Stimulated activated CD8-positive, alpha-beta memory T cell treated with anti-CD3 and anti-CD28 coated beads, Interleukin-12 subunit alpha, Interleukin-12 subunit beta, amount 100 ng/mL, for 24 hours (primary cell): ENCODE measurements around the gene ARHGAP8.
"Not testable (repeated sequence)": the region's sequence is repeated elsewhere in the genome, so short reads cannot be mapped to it uniquely, and the experiment has no call there.

Source experiments
- DNase-seq: peaks from one replicate; pipeline ENCODE4 v3.0.0-alpha.2; 2020; ENCODE audit errors: extremely low read depth

ARHGAP8 gene

DNA sequence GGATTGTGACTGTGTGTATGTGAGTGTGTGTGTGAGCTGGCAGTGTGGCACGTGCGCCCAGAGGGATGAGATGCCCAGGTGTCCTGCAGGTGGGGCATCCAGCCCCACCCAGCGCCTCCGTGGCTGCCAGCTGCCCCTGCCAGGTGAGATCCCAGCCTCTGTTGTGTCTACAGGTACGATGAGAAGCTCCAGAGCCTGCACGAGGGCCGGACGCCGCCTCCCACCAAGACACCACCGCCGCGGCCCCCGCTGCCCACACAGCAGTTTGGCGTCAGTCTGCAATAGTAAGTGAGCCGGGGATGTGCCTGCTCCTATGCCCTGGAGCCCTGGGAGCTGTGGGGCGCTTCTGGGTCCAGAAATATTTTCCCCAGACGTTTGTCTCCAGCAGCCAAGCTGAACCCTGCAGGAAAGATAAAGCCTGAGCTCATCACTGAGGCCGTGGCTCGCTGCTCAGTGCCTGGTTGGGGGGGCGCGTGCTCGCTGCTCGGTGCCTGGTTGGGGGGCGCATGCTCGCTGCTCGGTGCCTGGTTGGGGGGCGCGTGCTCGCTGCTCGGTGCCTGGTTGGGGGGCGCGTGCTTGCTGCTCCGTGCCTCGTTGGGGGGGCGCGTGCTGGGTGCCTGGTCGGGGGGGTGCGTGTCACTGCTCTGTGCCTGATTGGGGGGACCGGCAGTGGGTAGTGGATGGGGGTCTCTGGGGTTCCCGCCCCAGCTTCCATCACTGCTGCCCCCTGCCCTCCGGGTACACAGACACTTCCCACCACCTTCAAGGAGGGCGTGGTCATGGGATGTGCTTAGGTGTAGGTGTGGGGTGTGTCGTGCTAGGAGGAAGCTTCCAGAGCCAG, 73.2 kb downstream of the ARHGAP8 start:
- DNase-seq, result no peak

- DNase-seq, result no peak
These were observed 75.4 kb downstream of the ARHGAP8 start for GRCh38 chr22:44827666-44828190.

DNA sequence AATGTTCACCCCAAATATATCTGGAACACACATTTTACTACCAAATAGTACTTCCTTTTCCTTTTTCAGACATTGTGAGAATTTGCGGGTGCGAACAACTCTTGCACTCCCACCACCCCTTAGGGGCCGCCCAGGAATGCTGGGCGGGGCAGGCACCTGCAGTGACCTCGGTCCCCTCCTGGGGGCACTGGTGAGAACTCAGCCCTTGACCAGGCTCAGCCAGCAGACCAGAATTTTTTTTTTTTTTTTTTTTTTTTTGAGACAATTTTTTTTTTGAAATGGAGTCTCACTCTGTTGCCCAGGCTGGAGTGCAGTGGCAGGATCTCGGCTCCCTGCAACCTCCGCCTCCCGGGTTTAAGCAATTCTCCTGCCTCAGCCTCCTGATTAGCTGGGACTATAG, 75.8 kb downstream of the ARHGAP8 start:
- DNase-seq, result no peak

- no peak for DNase-seq
These were observed 79.5 kb downstream of the ARHGAP8 start for GRCh38 chr22:44831885-44832284.

GRCh38 chr22:44834065-44834464, 81.7 kb downstream of the ARHGAP8 start:
- no peak for DNase-seq

DNA sequence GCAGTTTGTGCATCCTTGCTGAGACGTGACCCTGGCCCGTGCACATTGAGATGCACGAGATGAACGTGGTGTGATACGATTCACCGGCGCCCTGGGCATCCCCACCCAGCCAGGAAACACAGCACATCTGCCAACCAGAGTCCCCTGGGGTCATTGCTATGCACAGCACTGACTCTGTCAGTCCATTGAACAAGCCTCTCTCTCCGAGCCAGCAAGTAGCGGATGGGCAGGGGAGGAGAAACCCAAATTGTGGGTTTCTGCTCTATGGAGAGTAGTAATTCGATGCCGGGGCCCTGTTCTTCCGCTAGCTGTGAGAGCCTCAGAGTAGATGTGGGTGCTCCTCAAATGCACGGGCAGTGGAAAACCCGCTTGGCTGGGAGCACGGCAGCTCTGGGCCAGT, 85.1 kb downstream of the ARHGAP8 start:
- DNase-seq, result no peak

DNA sequence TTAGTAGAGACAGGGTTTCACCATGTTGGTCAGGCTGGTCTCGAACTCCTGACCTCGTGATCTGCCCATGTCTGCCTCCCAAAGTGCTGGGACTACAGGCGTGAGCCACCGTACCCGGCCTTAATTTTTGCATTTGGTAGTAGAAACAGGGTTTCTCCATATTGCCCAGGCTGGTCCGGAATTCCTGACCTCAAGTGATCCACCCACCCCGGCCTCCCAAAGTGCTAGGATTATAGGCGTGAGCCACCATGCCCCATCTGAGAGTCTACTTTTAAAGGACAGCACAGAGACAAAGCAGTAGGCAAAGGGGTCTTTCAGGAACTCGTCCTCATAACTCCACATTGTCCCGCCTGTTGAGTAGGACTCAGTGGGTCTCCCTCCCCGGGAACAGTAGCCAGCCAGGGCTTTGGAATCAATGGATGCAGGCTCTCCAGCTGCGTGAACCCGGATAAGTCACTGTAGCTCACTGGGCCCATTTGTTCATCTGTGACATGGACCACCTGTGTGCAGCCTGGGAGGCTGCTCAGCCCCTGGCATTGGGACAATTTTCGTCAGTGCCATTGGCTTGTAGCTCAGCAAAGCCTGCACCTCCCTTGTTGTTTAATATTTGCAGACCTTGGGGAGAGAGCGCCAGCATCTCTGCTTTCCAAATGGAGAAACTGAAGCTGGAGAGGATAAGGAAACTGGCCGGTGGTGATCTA, 86.1 kb downstream of the ARHGAP8 start:
- DNase-seq, result no peak

DNA sequence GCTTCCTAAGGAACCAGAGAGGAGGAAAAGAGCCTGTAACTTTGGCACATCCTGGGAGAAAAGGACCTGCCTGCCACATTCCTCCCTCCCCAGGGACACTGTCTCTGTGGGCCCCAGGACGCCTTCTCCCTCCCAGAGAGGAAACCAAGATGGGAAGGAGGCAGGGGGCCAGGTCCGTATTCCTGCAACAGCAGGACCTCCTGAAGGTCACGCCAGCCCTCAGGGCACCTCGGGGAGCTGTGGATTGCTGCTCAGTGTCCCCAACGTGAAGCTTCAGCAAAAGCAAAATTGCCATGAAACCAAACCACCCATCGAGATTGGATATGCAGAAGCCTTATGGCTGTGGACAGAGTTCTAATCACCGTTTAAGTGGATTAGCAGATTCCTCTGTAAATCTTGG, 86.7 kb downstream of the ARHGAP8 start:
- DNase-seq, result no peak

GRCh38 chr22:44839721-44840120, 87.3 kb downstream of the ARHGAP8 start:
- DNase-seq, result no peak

GRCh38 chr22:44840611-44841322, 88.4 kb downstream of the ARHGAP8 start:
- DNase-seq, result no peak

DNA sequence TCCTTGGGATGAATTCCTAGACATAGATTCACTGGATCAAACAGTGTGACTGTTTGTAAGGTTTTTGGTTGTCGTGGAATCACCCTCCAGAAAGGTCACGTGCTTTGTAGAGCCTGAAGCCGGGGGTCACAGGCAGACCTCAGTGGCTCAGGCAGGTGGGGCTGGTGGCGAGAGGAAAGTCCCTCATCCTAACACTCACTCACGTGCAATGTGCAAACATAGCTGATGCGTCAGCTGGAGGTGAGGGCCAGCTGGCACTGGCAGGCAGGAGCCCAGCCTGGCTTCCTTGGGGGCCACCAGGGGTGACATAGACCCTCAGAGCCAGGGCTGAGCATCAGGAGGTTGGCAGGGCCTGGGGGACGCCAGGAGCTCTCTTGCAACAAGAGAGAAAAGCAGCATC, 90.0 kb downstream of the ARHGAP8 start:
- DNase-seq, result no peak

DNA sequence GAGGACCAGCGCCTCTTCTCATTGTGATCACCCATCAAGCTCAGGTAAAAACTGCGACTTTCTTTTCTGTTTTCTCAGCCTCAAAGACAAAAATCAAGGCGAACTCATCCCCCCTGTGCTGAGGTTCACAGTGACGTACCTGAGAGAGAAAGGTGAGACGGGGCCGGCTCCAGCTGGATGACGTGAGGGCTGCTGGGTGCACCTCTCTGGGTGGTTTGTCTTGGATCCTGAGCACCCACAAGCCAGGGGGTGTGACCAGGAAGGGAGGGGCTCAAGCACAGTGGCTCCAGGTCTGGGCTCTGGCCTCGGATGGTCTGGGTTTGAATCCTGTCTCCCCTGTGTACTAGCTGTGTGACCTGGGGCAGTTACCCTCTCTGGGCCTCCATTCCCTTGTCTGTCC, 92.8 kb downstream of the ARHGAP8 start:
- no peak for DNase-seq

DNA sequence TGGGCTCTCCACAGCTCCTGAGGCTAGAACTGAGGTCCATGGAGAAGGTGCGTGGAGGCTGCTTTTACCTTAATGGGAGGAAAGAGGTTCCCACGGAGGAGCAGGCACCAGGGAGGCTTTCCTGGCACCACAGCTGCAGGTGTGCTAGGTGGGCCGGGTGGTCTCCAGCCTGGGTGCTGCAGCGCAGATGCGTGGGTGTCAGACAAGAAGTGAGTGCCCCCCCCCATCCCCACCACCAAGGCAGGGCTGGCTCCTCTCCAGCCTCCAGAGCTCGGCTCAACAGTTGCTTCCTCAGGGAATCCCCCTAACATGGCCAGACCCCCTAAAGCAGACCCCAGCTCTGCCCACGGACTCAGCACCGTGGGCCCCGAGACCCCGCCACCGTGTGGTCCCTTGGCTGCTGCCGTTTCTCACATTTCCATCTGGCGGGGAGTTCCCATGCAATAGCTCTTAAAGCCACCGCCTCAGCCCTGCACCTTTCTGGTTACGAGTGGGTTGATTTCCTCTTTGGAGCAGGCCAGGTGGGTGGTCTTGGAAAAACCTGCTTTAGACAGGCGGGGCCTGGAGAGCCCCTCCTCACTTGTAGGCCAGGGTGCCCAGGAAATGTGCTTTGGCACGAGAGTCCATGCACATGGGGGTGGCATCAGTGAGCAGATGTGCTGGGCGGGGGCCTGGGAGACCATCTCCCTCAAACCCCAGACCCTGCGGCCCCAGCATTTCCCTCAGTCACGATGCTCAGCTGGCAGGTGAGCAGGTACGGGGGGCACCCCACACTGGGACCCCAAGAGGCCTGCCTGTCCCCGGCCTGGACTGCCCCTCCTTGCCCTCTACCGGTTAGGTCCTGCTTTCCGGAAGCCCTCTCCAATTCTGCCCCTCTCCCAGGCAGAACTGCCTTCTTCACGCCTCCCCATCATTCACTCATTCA, 93.7 kb downstream of the ARHGAP8 start:
- DNase-seq, result no peak

- no peak for DNase-seq
These were observed 94.4 kb downstream of the ARHGAP8 start for GRCh38 chr22:44846726-44847275.

- DNase-seq, result no peak
These were observed 95.0 kb downstream of the ARHGAP8 start for GRCh38 chr22:44847380-44847779.

DNA sequence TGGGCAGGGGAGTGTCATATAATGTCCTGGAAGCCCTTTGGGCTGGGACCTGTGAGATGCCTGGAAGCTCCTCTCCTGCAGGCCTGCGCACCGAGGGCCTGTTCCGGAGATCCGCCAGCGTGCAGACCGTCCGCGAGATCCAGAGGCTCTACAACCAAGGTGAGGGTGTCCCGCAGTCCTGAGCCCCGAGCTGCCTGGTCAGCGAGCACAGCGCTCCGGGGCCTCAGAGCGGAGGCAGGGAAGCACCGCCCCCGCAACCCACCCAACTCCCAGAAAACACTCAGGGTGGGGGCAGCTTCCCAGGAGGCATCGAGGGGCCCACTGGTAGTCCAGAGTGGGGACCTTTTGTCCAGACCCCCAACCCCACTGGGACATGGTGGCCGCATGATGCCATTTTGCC, 95.5 kb downstream of the ARHGAP8 start:
- DNase-seq, result no peak

DNA sequence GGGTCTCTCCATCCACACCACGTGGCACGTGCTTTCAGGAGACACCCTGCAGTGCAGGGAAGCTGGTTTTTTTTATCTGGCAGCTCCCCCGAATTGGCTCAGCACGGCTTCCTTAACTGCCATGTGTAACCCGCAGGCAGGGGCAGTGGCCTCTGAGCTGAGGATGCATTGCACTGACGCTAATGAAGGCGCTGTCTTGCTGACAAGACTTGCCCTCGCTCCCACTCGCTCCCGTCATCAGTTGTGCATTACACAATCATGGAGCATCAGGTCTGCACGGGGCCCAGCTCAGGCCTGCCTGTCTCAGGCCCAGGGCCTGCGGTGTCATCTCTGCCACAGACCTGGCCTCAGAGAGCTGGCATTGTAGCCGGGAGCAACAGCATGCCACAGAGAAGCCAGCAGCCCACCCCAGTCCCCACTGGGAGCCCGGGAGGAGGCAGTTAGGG, 95.9 kb downstream of the ARHGAP8 start:
- DNase-seq, result no peak

GRCh38 chr22:44848791-44849420, 96.5 kb downstream of the ARHGAP8 start:
- DNase-seq, result no peak

GRCh38 chr22:44850946-44851345, 98.6 kb downstream of the ARHGAP8 start:
- DNase-seq, result no peak

DNA sequence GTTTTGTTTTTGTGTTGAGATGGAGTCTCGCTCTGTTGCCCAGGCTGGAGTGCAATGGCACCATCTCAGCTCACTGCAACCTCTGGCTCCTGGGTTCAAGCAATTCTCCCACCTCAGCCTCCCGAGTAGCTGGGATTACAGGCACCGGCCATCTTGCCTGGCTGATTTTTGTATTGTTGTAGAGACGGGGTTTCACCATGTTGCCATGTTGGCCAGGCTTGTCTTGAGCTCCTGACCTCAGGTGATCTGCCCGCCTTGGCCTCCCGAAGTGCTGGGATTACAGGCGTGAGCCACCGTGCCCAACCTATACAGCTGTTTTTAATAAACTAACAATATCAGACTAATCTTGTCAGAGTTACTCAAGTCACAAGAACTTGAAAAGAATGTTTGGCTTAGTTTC, 102.3 kb downstream of the ARHGAP8 start:
- not testable (repeated sequence) for DNase-seq
